PFSK-1 (cell line): ENCODE data around the gene PGA5.

Experiments
- FOXP2 ChIP-seq: optimal IDR thresholded peaks from 2 replicates; pipeline ENCODE3; 2011; ENCODE audit warnings: borderline replicate concordance, control low read depth, inconsistent platforms; ENCODE audit not compliant: insufficient read depth; ENCODE audit errors: extremely low read length, extremely low read depth
- POLR2AphosphoS5 ChIP-seq: IDR thresholded peaks from 2 replicates; pipeline ENCODE4 v1.6.1; 2012; ENCODE audit warnings: low read depth, mild to moderate bottlenecking, control low read depth, low read length, moderate library complexity
- REST ChIP-seq, 2 experiments: IDR thresholded peaks; 2 replicates each; pipeline versions ENCODE4 v1.6.1 to v1.8.0; 2011 to 2012; ENCODE audit warnings: low read depth in 2 of 2, low read length in 2 of 2, control low read depth in 1 of 2, inconsistent platforms in 1 of 2, mild to moderate bottlenecking in 1 of 2, moderate library complexity in 1 of 2; ENCODE audit not compliant: insufficient read depth in 1 of 2
- SIN3A ChIP-seq: IDR thresholded peaks from 2 replicates; pipeline ENCODE4 v1.6.1; 2012; ENCODE audit warnings: mild to moderate bottlenecking, low read length, moderate library complexity, borderline replicate concordance; ENCODE audit not compliant: insufficient read depth
- TAF1 ChIP-seq: IDR thresholded peaks from 2 replicates; pipeline ENCODE4 v1.6.1; 2012; ENCODE audit warnings: low read length, control low read depth, borderline replicate concordance; ENCODE audit not compliant: insufficient read depth

Gene PGA5

DNA sequence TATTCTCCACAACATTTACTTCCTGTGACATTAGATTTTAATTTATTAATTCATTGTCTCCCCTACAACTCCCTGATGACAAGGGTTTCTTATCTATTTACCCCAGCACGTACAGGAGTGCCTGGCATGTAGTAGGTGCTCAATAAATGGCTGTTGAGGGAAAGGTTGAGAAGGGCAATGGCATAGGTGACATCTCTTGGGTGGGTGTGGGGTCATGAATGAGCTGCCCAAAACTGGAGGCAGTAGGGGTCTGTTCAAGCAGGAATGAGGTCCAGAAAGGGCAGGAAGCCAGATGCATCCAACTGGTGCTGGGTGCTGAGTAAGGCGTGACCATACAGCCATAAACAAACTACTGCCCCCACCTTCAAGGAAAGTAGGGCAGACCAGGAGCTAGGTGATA is 51.4 kb downstream of the PGA5 start:
- TF ChIP-seq FOXP2 (no peak), POLR2AphosphoS5 (no peak), SIN3A (no peak), TAF1 (no peak), REST (IDR thresholded peaks at IDR 0.05; ENCODE audit: insufficient read depth in 1 of 2, low read depth in 2 of 2, low read length in 2 of 2) (no peak)

DNA sequence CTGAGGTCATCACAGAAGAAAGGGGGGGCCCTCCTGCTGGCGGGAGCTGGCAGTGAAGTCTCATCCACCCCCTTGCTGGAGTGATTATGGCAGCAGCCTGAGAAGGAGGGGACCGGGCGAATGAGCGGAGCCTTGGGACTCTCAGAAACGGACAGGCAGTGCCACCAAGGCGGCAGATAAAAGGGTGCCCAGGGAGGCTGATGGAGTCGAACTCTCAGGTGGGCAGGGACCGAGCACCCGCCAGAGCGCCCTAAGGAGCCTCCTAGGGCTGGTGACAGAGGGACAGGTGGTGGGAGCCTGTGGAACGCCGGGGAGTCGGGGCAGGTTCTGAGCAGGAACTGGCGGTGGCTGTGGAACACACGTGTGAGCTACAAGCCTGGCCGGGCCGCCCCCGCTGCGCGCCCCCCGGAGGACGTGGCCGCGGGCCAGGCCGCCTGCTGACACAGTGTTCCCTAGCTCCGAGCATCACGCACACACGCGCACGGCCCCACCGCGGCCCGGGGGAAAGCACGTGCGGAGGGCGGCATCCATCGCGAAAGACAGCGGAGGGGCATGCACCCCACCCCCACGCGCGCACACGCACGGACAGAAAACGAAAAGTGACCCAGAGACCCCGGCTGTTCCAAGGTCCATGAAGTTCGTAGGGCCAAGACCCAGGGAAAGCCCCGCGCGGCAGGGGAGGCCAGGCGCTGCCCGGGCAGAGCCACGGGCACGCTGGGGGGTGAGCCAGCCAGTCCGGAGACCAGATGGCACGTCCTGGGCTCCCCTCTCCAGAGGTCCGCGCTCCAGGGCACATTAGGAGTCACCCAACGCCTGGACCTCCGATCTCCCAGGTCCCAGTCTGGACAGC is 53.1 kb downstream of the PGA5 start:
- TF ChIP-seq SIN3A: no peak
- peak; percentile 10 for TF ChIP-seq FOXP2
- no peak for TF ChIP-seq TAF1

- no peak for TF ChIP-seq TAF1
- TF ChIP-seq FOXP2: no peak
- TF ChIP-seq SIN3A: no peak
- TF ChIP-seq REST (IDR thresholded peaks at IDR 0.05; ENCODE audit: insufficient read depth in 1 of 2, low read depth in 2 of 2, low read length in 2 of 2): no peak
- TF ChIP-seq POLR2AphosphoS5: no peak
Measured at GRCh38 chr11:61294717-61295595, 54.0 kb downstream of the PGA5 start, which contains the start of gene VWCE. VWCE (minus strand) TSS chr11:61295316; CDS start chr11:61295037, 279 bp downstream.

DNA sequence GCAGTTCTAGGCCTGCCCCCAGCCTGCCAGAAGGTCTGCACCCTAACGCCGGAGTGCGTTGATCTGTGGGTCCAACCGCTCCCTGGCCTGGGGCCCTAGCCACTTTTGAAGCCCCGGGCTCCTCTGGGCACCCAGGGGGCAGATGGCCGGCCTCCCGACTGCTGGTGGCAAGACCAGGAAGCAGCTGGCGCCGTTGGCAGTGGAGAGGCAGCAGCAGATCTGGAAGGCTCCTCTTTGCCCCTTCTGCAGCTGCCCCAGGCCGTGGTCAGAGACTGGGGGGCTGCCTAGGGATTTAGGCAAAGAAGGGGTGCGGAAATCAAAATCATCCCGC is 54.6 kb downstream of the PGA5 start:
- TF ChIP-seq SIN3A: no peak
- TF ChIP-seq POLR2AphosphoS5: no peak
- no peak for TF ChIP-seq REST (IDR thresholded peaks at IDR 0.05; ENCODE audit: insufficient read depth in 1 of 2, low read depth in 2 of 2, low read length in 2 of 2)
- no peak for TF ChIP-seq FOXP2
- no peak for TF ChIP-seq TAF1

GRCh38 chr11:61297341-61297740 is 56.4 kb downstream of the PGA5 start:
- TF ChIP-seq SIN3A (no peak), REST (IDR thresholded peaks at IDR 0.05; ENCODE audit: insufficient read depth in 1 of 2, low read depth in 2 of 2, low read length in 2 of 2) (no peak), POLR2AphosphoS5 (no peak), TAF1 (no peak), FOXP2 (no peak)
